OCI-LY3 (cell line): ENCODE results near the gene GVQW3.

ENCODE experiments used
- EZH2phosphoT487 ChIP-seq: fragments of 200-600 bp; shearing (Covaris generic); IDR thresholded peaks from 2 replicates; pipeline ENCODE4 v1.6.1; 2018; ENCODE audit warnings: antibody characterized with exemption, mixed run types, low read depth
- TF ChIP-seq, protein P1 (sequence below): fragments of 200-600, 300-600 bp; sonication (generic); IDR thresholded peaks from 2 replicates; pipeline ENCODE4 v1.5.1; 2014; ENCODE audit warnings: antibody characterized with exemption, low read length, low read depth

DNA sequence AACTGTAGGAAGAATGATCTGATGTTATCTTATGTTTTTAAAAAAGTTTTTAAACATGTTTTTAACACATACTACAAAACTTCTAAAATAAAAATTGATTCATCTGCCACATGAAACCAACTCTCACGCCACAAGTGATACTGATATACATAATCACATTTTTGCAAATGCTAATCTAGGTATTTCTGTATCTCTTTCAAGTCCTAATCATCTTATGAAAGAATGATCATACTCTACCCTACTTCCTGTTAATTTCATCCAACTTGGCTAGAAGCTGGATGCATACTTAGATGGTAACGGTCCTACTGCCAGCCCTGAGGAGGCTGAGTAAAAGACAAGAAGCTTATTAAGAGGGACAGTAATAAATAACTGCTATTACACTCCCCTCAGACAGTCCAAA, 19.3 kb upstream of the GVQW3 start:
- TF ChIP-seq, protein P1, sequence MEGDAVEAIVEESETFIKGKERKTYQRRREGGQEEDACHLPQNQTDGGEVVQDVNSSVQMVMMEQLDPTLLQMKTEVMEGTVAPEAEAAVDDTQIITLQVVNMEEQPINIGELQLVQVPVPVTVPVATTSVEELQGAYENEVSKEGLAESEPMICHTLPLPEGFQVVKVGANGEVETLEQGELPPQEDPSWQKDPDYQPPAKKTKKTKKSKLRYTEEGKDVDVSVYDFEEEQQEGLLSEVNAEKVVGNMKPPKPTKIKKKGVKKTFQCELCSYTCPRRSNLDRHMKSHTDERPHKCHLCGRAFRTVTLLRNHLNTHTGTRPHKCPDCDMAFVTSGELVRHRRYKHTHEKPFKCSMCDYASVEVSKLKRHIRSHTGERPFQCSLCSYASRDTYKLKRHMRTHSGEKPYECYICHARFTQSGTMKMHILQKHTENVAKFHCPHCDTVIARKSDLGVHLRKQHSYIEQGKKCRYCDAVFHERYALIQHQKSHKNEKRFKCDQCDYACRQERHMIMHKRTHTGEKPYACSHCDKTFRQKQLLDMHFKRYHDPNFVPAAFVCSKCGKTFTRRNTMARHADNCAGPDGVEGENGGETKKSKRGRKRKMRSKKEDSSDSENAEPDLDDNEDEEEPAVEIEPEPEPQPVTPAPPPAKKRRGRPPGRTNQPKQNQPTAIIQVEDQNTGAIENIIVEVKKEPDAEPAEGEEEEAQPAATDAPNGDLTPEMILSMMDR, result no peak
- no peak for TF ChIP-seq EZH2phosphoT487
